HG03139 (cell line): Measurements from ENCODE around the gene LAMA5.
"Not testable (repeated sequence)": the region's sequence is repeated elsewhere in the genome, so short reads cannot be mapped to it uniquely, and the experiment has no call there.

ENCODE experiments used
- ATAC-seq: cut with Tn5 transposase; IDR thresholded peaks from one replicate; pipeline ENCODE4 v1.9.1; 2021; ENCODE audit not compliant: unreplicated experiment

The LAMA5 gene

DNA sequence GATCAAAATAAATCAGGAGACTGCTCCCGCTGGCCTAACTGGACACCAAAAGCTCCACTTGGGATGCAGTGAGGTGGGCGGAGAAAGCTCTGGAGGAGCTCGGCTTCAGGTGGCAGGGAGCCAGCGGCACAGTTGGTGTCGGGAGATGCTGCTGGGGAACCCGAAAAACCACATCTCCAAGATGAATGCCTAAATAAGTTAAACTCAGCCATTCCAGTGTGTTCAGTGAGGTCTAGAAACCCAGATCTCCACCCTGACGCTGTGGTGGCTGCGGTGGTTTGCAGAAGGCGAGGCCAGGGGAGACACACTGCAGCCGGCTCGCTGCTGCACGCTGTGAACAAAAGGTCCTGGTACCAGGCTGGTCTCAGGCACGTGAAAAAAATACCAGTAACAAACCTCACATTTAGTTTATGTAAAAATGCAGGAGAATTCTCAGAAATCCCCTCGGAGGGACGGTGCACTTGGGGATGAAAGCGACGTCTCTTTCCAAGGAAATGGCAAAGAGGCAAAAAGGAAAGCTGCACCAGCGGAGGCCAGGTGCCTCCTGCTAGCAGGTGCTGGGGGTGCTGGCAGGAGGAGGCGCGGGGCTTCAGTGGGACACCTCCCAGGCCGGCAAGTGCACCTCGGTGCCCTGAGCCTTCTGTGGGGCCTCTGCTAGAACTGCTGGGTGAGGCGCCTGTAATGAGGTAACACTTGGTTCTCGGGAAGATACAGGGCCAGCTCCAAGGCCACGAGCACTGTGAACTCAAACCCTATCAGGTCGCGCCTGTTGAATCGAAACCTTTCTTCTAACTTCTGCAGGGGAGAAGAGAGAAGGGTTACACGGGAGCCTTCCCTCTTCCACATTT is 23.4 kb upstream of the LAMA5 start:
- ATAC-seq: no peak

DNA sequence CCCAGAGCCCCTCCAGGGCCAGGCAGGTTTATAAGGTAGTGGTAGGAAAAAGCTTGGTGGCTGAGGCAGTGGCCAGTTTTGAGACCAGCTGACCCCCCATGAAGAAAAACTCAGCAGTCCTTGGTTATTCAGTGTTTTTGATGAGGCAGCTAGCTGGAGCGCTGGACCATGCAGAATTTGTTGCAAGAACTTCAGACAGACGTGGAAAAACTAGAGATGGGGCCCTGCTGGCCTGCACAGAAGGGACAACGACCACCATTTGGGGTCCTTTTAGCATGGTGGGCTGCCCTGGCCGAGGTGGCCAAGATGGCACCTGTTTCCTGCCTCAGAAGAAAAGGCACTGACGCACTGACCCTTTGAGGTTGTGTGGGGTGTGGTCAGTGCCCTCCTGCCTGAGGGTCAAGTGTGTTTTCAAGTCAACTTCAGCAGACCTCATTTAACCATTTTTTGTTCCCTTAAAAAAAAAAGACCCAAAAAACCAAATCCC is 22.5 kb upstream of the LAMA5 start:
- ATAC-seq: no peak

DNA sequence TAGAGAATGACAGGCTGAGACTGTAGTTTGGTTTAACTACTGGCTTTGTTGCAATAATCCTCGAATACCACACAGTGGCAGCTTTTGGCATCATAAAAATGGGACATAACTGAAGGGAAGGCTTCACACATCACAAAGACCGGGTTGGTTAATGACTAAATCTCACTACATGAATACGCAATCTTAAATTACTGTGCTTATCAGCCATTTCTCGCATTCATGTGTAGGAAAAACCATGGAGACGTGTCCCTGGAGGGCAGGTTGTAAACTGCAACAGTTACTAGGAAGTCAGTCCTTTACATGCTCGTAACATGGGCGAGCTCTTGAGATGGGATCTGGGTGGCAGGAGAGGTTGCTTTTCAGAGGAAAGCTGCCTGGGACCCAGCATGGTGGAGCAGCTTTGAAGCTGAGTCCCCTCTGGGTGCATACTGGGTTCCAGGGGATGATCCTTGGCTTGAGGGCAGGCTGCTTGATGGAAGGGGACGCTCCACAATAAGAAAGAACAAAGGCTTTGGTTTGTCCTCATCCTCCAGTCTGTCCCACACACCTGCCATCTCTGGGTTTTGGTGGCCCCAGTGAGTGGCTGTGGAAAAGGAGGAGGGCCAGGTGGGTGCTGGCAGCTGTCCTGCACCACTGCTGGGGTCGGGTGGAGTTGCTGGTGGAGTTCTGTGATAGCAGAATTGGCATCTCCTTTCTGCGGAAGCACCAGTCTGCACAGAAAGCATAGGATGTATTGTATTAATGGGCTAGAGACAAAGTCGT is 21.9 kb upstream of the LAMA5 start:
- no peak for ATAC-seq

DNA sequence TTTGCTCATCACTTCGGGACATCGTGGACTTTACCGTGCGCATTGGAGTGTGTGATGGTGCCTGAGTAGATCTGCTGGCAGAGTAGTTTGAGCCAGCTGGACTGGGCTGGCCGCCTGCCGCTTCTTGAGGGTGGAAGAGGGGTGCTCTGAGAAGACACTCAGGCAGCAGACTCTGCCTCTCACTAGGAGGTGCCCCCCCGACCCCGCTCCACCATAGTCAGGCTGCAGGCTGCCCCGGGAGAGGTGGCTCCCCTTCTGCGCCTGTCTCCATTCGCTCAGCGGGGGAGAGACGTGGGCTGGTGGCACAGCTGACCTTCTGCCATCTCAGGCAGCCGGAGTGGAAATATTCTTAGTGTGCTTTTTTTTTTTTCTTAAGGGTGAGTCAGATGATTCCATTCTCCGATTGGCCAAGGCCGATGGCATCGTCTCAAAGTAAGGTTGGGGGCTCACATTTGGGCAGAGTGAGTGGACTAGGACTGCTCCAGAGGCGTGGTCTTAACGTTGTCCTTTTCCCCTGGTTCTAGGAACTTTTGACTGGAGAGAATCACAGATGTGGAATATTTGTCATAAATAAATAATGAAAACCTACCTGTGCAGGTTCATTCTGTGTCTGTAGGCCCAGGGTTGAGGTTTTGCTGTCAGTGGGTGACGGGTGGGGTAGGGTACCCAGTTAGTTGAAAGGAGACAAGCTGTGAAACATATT is 21.0 kb upstream of the LAMA5 start:
- ATAC-seq: no peak

DNA sequence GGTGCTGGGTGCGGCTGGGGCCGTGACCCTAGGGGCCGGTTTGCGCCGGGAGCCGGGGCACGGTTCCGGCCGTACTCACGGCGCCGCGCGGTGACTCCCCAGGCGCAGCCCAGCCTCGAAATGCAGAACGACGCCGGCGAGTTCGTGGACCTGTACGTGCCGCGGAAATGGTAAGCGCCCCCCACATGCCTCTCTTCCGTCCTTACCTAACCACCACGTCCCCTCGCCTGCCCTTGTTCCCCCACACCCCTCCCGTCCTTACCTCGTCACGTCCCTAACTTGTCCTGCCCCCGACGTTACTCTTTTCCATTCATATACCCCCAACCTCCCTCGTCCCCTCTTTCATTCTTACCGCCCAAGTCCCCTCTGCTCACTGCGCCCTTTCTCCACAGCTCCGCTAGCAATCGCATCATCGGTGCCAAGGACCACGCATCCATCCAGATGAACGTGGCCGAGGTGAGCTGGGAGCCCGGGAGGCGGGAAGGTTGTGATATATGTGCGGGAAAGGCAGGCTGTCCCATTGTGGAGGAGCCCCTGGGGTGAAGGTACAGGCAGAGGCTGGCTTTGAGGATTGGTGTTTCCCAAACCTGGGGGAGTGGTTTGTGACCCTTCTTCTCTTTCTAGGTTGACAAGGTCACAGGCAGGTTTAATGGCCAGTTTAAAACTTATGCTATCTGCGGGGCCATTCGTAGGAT is 20.3 kb upstream of the LAMA5 start:
- no peak for ATAC-seq

GRCh38 chr20:62386383-62387218 is 19.5 kb upstream of the LAMA5 start, which contains the start of gene RPS21:
Gene RPS21, plus strand, starts transcription at chr20:62387103. Its CDS starts 236 bp downstream, at chr20:62387339.
- peak; percentile 71 for ATAC-seq

DNA sequence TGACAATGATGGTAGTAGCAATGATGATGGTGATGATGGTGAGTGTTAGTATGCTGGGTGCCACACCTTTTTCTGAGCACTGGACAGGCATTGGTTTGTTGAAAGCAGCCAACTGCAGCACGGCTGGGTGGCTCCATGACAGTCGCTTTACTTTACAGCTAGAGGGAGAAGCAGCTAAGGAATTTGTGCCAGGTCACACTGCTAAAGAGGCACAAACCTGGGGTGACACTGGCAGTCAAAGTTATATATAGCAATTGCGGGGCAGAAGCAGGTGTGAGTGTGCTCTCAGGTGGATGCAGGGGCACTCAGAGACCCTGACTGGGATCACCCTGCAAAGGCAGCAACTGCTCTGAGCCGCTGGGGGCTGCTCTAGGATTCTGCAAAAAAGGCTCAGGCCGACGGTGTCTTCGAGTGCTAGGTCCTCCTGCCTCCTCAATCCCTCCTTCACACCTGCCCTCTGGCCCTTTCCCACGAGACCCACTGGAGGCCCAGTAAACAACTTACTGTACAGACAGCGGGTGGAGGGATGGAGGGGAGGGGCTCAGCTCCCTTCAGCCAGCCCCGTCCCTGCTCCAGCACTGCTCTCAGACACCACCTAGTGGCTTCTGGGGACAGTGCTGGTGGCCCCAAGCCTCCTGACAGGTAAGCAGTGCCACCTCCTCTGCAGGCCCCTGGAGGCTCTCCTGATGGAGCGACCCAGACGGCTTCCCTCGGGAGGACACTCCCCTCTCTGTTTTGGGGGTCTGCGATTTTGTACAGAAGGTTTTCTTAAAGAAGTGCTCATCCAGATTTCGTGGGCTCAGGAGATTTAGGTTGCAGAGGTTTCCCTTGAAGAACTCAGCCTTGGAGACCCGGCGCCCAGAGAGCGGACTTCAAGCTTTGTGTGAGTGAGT is 15.4 kb upstream of the LAMA5 start:
- no peak for ATAC-seq

DNA sequence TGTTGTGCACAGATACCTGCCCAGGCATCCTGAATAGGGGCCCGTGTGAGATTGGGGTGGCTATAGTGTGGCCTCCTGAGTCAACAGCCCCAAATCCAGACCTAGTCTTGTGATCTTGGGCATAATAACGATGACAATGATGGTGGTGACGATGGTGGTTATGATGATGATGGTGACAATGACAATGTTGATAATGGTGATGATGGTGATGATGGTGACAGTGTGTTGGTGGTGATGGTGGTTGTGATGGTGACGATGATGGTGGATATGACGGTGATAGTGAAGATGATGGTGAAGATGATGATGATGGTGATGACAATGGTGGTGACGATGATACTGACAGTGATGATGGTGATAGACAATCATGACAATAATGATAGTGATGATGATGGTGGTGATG is 14.7 kb upstream of the LAMA5 start:
- ATAC-seq: no peak

- no peak for ATAC-seq
Observed at GRCh38 chr20:62381202-62381797, 14.2 kb upstream of the LAMA5 start.

GRCh38 chr20:62378215-62378614 is 11.1 kb upstream of the LAMA5 start:
- ATAC-seq: no peak

- no peak for ATAC-seq
Observed at GRCh38 chr20:62377615-62378178, 10.6 kb upstream of the LAMA5 start.

- no peak for ATAC-seq
Observed at GRCh38 chr20:62377064-62377461, 10.0 kb upstream of the LAMA5 start.

DNA sequence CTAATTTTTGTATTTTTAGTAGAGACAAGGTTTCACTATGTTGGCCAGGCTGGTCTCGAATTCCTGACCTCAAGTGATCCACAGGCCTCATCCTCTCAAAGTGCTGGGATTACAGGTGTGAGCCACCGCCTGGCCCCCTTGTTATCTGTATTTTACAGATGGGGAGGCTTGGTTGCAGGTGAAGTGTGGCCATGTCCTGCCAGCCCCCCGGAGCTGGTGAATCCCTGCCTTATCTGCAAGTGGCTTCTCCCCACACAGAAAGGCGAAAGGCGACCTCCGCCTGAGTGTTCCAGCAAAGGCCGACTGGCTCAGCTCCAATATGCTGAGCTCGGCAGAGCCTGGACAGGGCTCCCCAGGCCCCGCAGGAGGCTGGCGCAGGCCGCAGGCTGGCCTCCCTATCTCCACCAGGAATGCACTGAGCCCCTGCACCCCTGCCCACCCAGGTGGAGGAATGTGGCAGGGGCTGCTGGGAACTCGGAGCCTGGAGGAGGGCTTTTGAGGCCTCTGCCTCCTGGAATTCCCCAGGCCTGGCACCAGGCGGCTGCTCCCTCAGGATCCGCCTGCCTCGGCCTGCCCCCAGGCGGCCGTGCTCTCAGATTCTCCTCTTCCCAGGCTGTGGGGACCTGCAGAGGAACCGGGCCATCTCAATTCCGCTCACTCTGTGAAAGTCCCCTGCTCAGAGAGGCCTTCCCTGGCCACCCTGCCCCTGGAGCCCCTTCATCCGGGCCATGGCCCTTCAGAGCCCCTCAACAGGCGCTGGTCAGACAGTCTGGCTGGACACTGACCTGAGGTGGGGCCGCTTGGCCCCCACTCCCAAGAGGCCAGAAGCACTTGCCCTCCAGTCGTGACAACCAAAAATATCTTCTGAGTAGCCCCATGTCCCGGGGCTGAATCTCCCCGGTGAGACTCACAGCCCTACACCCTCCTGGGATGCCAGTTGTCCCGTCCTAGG is 9.3 kb upstream of the LAMA5 start:
- ATAC-seq: no peak

GRCh38 chr20:62374331-62375152 is 7.4 kb upstream of the LAMA5 start:
- ATAC-seq: no peak

- ATAC-seq: not testable (repeated sequence)
Observed at GRCh38 chr20:62373631-62374179, 6.6 kb upstream of the LAMA5 start.
